Measurements from ENCODE around the gene ATF4.
A peak's percentile ranks its signal among the peaks of the same experiment; 100 is the strongest.
"Not testable (repeated sequence)": the region's sequence is repeated elsewhere in the genome, so short reads cannot be mapped to it uniquely, and the experiment has no call there.

Gene ATF4

DNA sequence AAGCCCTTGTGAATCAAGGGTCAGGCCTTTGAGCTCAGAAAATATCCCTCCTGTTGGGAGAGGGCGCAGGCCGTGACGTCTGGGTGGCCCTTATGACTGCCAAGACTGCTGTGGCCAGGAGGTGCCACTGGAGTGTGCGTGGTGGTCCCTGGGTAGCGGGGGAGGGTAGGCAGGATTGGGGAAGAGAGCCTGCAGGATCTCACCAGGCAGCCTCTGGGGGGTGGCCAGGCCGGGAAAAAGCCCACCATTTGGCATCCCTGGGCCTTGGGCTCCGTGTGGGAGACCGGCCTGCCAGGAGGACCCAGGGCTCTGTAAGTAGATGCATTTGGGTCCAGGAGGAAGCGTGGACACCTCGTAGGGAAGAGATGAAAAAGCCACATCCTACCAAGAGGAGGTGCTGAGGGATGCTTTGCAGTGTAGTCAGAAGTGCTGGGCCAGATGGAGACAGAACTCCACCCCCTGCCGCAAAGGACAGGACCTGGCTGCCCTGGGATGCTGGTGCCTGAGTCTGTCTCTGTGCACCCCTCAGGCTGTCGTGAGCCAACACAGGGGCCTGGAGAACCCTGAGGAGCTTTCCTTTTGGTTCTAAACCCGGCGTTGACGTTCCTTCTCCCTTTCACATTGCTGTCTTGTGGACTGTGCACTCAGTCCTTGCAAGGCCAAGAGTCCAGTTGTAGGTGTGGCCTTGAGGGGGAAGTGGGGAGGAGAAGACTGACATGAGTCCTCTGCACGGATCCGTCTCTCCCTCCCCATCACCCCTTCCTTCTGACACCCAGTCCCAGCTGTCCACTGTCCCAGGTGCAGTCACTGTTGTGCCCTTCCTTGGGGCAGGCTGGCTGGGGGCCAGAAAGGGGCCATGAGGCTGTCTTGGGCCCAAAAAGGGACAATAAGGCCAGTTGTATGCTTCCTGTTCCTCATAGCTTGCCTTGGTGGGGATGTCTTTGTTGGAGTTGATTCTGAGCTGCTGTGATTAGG, 31.0 kb upstream of the ATF4 start:
- DNase-seq (ENCODE audit: low read depth in 3 of 3) = no peak

GRCh38 chr22:39490135-39490798, 30.1 kb upstream of the ATF4 start:
- DNase-seq (ENCODE audit: low read depth in 3 of 3) = peak; percentile 48 to 68 (median 63)

DNA sequence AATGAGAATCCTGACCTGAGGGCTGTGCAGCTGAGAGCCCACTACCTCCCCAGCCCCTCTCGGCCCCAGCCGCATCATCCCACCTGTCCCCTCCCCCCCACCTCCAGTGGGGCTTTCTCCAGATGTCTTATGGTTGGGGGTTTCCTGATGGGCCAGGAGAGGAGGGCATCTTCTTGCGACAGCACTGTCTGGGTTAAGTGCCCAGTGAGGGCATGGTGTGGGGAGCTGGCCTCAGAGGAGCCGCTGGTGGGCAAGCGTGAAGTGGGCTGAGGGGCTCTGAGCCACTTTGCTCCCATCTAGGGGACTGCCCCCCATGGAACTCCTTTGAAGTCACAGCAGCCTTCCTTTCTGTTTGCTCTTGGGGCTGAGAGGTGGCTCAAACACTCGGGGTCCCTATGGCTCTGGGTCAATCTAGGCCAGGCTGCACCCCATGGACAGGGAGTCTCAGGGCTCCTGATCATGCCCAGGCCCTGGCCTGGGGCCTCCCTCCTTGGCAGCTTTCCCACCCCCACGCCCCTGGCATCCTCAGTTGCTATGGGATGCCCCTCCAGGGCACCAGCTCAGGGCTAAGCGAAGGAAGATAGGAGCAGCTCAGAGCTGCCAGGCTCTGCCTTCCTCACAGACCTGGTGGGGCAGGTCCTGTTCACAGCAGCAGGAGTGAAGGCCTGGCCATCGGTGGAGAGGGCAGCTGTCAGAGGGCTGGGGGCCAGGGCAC, 29.2 kb upstream of the ATF4 start:
- DNase-seq (ENCODE audit: low read depth in 3 of 3) = no peak

DNA sequence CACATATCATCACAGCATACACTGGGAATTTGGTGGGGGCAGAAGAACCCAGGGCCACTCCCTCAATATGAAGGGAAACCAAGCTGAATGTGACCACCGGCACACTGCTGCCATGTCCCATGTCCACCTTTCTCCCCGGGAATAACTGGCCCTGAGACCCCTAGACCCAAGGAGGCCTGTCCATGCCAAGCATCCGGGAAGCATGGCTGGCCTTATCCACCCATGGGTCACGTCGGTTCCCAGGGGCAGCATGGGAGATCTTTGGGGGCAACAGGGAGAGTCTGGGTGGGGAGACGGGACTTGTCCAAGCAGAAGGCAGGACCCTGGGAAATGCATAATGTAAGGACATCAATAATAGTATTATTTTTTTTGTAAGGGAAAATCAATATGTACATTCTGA, 28.7 kb upstream of the ATF4 start:
- no peak for DNase-seq (ENCODE audit: low read depth in 3 of 3)

DNA sequence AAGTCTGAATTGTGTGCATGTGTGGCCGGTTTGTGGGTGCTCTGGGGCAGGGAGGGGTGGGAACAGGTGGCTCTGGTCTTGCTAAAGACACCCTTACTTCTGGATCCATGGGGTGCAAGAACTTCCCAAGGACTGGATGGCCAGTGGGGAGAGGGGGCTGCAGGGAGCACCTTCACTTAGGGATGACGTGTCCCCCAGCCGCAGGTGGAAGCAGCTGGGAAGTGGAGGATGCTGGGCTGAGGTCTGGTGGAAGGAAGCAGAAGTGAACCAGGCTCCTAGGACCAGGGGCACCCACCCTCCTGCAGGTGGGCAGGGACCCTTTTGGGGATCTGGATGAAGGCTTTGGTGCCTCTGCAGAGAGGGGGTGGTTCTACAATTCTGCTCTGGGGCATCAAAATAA, 28.2 kb upstream of the ATF4 start:
- DNase-seq (ENCODE audit: low read depth in 3 of 3) = no peak

DNA sequence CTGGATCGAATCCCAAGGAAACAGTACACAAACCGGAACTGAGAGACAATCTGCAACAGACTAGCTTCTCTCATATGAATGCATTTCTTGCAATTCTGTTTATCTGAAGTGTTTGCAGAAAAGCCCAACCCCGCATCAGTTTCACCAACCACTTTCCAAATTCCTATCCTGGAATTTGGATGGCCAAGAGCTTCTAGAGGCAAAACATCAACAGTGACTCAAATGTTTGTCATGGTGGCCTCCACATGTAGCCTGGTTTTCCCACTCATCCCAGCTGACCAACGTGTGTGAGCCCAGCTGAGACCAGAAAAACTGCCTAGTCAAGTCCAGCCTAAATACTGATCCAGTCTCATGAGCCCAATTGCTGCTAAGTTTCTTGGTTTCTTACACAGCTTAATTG, 26.6 kb upstream of the ATF4 start:
- no peak for DNase-seq (ENCODE audit: low read depth in 3 of 3)

DNA sequence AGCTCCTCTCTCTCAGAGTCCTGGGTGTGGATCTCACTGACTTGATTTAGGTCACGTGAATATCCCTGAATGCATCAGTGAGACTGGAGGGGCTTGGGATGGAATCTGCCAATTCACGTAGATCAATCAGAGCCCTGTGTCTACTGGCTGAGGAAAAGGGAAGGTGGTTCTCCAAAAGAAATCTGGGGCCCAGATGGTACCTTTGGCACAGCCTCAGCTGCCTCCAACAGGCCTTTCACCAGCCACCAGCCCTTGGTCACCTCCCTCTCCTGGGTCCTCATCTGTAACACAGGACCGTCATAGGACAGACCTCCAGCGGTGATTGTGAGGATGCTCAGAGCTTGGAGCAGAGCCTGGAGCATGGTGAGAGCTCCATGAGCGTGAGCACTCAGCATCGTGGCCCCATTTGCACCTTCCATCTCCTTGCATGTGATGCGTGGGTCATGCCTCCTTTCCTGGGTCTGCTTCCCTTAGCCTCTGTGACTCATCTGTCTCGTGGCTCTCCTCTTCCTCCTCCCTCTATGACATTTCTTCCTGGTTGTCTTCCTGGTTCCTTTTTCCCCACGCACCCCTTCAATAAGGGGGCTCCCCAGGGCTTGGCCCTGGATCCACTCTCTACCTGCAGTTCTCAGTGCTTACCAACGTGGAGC, 25.8 kb upstream of the ATF4 start:
- DNase-seq (ENCODE audit: low read depth in 3 of 3) = no peak

DNA sequence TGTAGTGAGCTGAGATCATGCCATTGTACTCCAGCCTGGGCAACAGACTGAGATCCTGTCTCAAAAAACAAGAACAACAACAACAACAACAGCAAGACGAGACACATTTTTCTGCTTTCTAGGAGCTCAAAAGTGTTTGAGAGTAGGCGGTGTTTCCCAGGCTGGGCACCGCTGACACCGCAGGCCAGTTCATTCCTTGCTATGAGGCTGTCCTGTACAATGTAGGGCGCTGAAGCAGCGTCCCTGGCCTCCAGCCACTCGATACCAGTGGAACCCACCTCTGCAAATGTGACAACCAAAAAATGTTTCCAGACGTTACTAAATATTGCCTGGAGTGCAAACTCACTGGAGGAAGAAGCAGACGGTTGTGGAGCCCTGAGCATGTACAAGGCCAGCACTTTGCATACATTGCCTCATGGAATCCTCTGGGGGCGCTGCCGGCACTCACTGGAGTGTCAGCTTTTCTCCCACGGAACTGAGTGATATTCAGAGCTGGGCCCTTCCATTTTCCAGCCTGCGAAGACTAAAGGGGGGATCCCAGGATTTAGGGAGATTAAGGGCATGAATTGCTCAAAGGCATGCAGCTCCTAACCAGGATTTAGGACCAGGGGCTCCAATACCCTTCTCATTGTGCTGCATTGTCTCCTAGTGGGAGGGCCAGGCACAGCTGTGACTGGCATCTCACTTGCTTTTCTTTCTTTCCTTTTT, 24.1 kb upstream of the ATF4 start:
- peak; percentile 32 to 45 (median 43) for DNase-seq (ENCODE audit: low read depth in 3 of 3)

- DNase-seq (ENCODE audit: low read depth in 3 of 3) = no peak
These were observed 22.9 kb upstream of the ATF4 start for GRCh38 chr22:39497429-39497828.

GRCh38 chr22:39498368-39498767, 22.0 kb upstream of the ATF4 start:
- DNase-seq (ENCODE audit: low read depth in 3 of 3) = no peak

DNA sequence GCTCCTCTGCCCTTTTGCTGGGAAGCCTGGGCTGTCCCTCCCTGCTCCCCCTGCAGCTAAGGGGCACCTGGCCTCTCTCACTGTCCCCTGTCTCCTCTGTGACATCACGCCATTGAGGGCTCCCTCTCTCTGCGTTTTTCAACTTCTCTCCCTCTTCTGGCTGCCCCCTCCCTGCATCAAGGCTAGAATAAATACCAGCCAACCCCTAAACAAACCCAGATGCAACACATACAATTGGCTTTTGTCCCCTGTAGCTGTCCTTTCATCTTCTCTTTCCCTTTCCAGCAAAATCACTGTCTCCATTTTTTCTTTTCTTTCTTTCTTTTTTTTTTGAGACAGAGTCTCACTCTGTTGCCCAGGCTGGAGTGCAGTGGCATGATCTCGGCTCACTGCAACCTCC, 21.6 kb upstream of the ATF4 start:
- DNase-seq (ENCODE audit: low read depth in 3 of 3) = no peak

GRCh38 chr22:39500101-39500500, 20.3 kb upstream of the ATF4 start:
- DNase-seq (ENCODE audit: low read depth in 3 of 3) = no peak

GRCh38 chr22:39501644-39502108, 18.7 kb upstream of the ATF4 start:
- no peak for DNase-seq (ENCODE audit: low read depth in 3 of 3)

DNA sequence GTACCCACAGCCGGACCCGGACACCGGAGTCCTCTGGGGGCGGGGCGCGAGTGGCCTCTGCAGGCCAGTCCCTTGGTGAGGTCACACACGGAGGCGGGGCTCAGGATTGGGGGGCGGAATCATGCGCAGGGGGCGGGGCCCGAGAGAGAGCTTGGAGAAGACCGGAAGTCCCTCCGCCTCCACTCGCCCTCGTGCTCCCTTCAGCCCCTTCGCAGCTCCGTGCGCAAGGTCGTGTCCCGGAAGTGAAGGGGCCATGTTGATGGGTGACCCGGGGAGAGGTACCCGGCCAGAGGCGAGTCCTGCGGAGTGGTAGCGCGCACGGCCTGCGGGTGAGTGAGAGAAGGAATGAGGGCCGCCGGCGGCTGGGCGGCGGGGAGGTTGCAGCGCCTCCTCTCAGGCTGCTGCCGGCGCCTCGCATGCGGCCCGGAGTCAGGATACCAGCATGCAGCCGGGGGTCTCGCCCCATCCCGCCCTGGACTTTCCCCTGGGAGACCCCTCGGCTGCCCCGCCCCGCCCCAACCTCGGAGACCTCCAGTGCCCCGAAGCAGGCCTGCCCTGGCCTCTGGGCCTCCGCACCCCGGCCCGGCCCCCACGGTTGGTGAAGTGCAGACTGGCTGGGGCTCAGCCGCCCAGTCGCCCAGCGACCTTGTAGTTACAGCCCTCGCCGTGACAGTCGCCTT, 18.1 kb upstream of the ATF4 start, which contains the start of gene MIEF1:
Gene MIEF1 (plus strand): TSS at position 182 of the 680 bp plus-strand sequence. CDS start 9,005 bp downstream, outside the sequence.
- peak; percentile 79 to 90 (median 87) for DNase-seq (ENCODE audit: low read depth in 3 of 3)

DNA sequence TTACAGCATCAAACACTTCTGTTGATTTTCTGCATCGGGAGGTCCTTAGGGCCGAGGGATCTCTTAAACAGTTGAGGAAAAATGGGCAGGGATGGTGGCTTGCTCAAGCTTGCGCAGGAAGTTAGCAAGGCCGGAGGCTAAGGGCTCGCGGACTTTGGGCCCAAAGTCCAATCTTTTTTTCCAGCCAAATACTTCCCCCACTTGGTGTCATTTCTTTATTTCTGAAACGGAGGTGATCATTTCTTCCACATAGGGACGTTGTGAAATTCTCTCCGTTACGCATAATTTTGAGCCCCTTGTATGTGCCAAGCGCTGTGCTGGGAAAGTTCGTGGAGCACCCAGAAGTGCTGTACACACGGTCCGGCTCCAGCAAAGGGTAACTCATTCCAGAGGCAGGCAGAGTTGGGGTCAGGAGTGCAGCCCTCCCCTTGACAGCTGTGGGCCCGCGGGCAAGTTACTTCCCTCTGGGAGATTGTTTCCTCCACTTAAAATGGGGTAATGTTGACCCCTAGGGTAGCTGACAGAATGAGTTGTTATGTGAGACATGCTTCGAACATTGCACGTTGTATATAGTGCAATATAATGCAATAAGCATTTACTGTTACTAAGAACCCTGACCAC, 17.5 kb upstream of the ATF4 start:
- DNase-seq (ENCODE audit: low read depth in 3 of 3) = no peak

GRCh38 chr22:39503630-39504029, 16.7 kb upstream of the ATF4 start:
- no peak for DNase-seq (ENCODE audit: low read depth in 3 of 3)

DNA sequence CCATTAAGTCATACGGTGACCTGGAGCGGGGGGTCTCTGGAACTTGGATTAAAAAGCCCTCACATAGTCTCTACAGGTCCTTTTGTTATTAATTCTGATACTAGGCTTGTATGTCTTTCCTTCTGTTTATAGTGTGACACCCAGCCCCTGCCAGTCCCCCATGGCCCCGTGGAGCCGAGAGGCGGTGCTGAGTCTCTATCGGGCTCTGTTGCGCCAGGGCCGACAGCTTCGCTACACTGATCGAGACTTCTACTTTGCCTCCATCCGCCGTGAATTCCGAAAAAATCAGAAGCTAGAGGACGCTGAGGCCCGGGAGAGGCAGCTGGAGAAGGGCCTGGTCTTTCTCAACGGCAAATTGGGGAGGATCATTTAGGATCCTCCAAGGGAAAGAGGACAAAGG, 16.3 kb upstream of the ATF4 start:
- no peak for DNase-seq (ENCODE audit: low read depth in 3 of 3)

DNA sequence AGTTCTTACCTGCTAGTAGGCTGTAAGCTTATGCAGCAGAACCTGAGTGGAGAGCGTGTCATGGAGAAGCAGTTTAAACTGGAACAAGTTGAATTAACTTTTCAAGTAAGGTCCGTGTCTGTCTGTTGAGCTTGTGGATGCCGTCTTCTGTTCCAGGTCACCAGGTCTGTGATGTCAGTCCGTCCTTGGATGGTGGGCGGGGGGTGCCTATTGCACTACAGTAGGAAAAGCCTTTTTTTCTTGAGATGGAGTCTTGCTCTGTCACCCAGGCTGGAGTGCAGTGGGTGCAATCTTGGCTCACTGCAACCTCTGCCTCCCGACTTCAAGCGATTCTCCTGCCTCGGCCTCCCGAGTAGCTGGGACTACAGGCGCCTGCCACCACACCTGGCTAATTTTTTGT, 13.3 kb upstream of the ATF4 start:
- not testable (repeated sequence) for DNase-seq (ENCODE audit: low read depth in 3 of 3)

DNA sequence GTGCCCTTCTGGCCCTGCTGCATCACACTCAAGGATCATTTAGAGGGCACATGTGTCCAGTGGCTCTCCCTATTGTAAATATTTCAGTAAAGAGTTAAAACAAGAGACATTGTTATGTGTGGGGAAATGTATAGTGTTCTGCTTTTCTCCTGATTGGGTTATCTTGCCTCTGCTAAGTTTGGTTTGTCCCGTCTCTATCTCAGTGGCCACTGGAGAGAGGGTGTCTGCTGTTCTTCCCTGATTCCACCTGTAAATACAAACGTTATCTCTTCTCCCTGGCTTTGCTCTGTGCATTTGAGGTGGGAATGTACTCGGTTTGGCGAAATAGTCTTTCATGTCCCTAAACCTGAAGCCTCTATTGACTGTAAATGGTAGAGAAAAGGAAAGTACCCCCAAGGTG, 12.0 kb upstream of the ATF4 start:
- no peak for DNase-seq (ENCODE audit: low read depth in 3 of 3)

All from stimulated activated CD4-positive, alpha-beta T cell treated with anti-CD3 and anti-CD28 coated beads, TNF-alpha, amount 100 ng/mL, for 4 hours (primary cell).